Body of pancreas (tissue), 4 donors: ENCODE data around the gene MVB12A. TPM values are rescaled to one million over a fixed set of nuclear protein-coding genes. Genes with fewer than 3 reads are reported as not detected.

Experiments used
- ATAC-seq: fragments of 150-250 bp; one replicate; pipeline ENCODE4 v1.9.1; 2016
- DNase-seq, 4 donors: peaks; one replicate each; pipeline ENCODE4 v3.0.0-alpha.2; 2019
- H3K27ac ChIP-seq, 4 donors: fragments of 200-600 bp; sonication (generic); 1 replicate in 3 of 4; 2 replicates in 1 of 4; pipeline versions ENCODE4 v1.5.1 to v1.6.1; 2016 to 2019; ENCODE audit warnings: mild to moderate bottlenecking in 1 of 4, mixed read lengths in 1 of 4, moderate library complexity in 1 of 4
- H3K27me3 ChIP-seq, 2 donors: fragments of 200-600 bp; sonication (generic); one replicate each; pipeline ENCODE4 v1.6.0; 2016; ENCODE audit warnings: mild to moderate bottlenecking in 1 of 2
- H3K36me3 ChIP-seq, 2 donors: fragments of 200-600 bp; sonication (generic); replicated peaks in 1 of 2; 2 replicates each; pipeline ENCODE4 v1.5.1; 2016; ENCODE audit warnings: low read depth in 2 of 2; ENCODE audit not compliant: insufficient read depth in 1 of 2
- H3K4me1 ChIP-seq: fragments of 200-600 bp; sonication (generic); one replicate; pipeline ENCODE4 v1.6.0; 2016
- H3K4me3 ChIP-seq, 2 donors: fragments of 200-600 bp; sonication (generic); 1 replicate in 1 of 2; 2 replicates in 1 of 2; pipeline ENCODE4 v1.5.1; 2016 to 2019
- H3K9me3 ChIP-seq, 3 donors: fragments of 200-600 bp; sonication (generic); 1 replicate in 2 of 3; 2 replicates in 1 of 3; pipeline ENCODE4 v1.5.1; 2016
- CTCF ChIP-seq, 7 experiments: fragments of 450-650 bp in 4 of 7; fragments of 200-600 bp in 3 of 7; sonication (generic) in 3 of 7; IDR thresholded peaks; one replicate each; pipeline ENCODE4 v1.5.1; 2016 to 2019; ENCODE audit warnings: antibody characterized with exemption in 7 of 7
- POLR2A ChIP-seq, 3 donors: fragments of 450-650 bp; IDR thresholded peaks; one replicate each; pipeline ENCODE4 v1.6.1; 2016; ENCODE audit warnings: antibody characterized with exemption in 3 of 3, mild to moderate bottlenecking in 2 of 3
- WGBS, 2 donors: methylation state at CpG; one replicate each; pipeline ENCODE4 v1.1.5; 2017; 5-methylcytosine and 5-hydroxymethylcytosine counted together
- intact Hi-C: fragments of 100-400 bp; cut with DNase I; formaldehyde crosslinking; loops from one replicate; pipeline ENCODE4 v1.15.1; 2023
- total RNA-seq, 2 donors: library from RNA; depleted of rRNA; stranded (reverse); fragments of >200 nt; gene quantifications; one replicate each; pipeline ENCODE4 v1.1.0, GENCODE V29; 2016

The MVB12A gene
- total RNA-seq, 2 donors from 2014 or later, result 33.3 to 34.8 TPM

GRCh38 chr19:17390665-17391370 is 29.0 kb upstream of the MVB12A start:
- H3K9me3 ChIP-seq, result peaks cover 0 to 10% (median 0%) of the 10 kb centered on the region in 3 donors
- intact Hi-C loops, result no loop called here
- H3K36me3 ChIP-seq, result no peaks in the 10 kb centered on the region
- no peak for TF ChIP-seq POLR2A (IDR thresholded peaks at IDR 0.05)
- peak; percentile 50 to 84 (median 54) for TF ChIP-seq CTCF (IDR thresholded peaks at IDR 0.05)
- no peak overlapping the region for H3K4me3 ChIP-seq
- H3K4me1 ChIP-seq, result peaks cover 22% of the 10 kb centered on the region
- DNase-seq (peak; percentile 80 to 88 (median 84)), ATAC-seq (peak; percentile 97)
- no peak overlapping the region for H3K27ac ChIP-seq
- WGBS, 2 donors, result 1 to 3% methylated on average over 17 to 50 of the region's 50 CpGs
- H3K27me3 ChIP-seq, result peaks cover 0 to 11% of the 10 kb centered on the region in 2 donors

GRCh38 chr19:17391371-17392151 is 28.3 kb upstream of the MVB12A start:
- WGBS, 2 donors, result 11 to 12% methylated on average over 17 to 26 of the region's 26 CpGs
- no peak overlapping the region for H3K4me3 ChIP-seq
- peaks cover 0 to 11% of the 10 kb centered on the region in 2 donors for H3K27me3 ChIP-seq
- H3K9me3 ChIP-seq, result peaks cover 0 to 10% (median 0%) of the 10 kb centered on the region in 3 donors
- intact Hi-C loops, result no loop called here
- no peak for TF ChIP-seq POLR2A (IDR thresholded peaks at IDR 0.05)
- no peak for TF ChIP-seq CTCF (IDR thresholded peaks at IDR 0.05)
- no peaks in the 10 kb centered on the region for H3K36me3 ChIP-seq
- DNase-seq, result no peak
- H3K27ac ChIP-seq, result no peak overlapping the region
- H3K4me1 ChIP-seq, result peaks cover 22% of the 10 kb centered on the region
- no peak for ATAC-seq

- intact Hi-C loops, result no loop called here
- ATAC-seq, result no peak
These were observed 26.8 kb upstream of the MVB12A start for GRCh38 chr19:17393002-17393401.

GRCh38 chr19:17393914-17394313 is 25.9 kb upstream of the MVB12A start, which contains the start of gene CCDC194:
TSS of gene CCDC194 (minus strand) at chr19:17394196. CDS start at chr19:17394158, 38 bp downstream.
- peaks cover 0 to 8% (median 0%) of the 10 kb centered on the region in 3 donors for H3K9me3 ChIP-seq
- ATAC-seq (no peak), DNase-seq (no peak)
- intact Hi-C loops, result no loop called here
- no peaks in the 10 kb centered on the region for H3K36me3 ChIP-seq
- H3K27me3 ChIP-seq, result peaks cover 0 to 11% of the 10 kb centered on the region in 2 donors
- 15 to 32% methylated on average over 4 to 39 of the region's 41 CpGs for WGBS, 2 donors
- H3K4me1 ChIP-seq, result peaks cover 22% of the 10 kb centered on the region
- H3K4me3 ChIP-seq, result no peak within 1 kb of the TSS
- TF ChIP-seq CTCF (IDR thresholded peaks at IDR 0.05) (no peak), POLR2A (IDR thresholded peaks at IDR 0.05) (no peak)
- H3K27ac ChIP-seq, result no peak within 1 kb of the TSS

More at GRCh38 chr19:17393002-17393401, 26.8 kb upstream of the MVB12A start:
- Histone ChIP-seq H3K4me3 (no peak overlapping the region), H3K27me3 (peaks cover 0 to 11% of the 10 kb centered on the region in 2 donors), H3K27ac (no peak overlapping the region), H3K9me3 (peaks cover 0 to 10% (median 0%) of the 10 kb centered on the region in 3 donors), H3K36me3 (no peaks in the 10 kb centered on the region), H3K4me1 (peaks cover 22% of the 10 kb centered on the region)
- no peak for TF ChIP-seq POLR2A (IDR thresholded peaks at IDR 0.05)
- WGBS, 2 donors, result 18 to 25% methylated on average over 2 of the region's 2 CpGs
- DNase-seq, result no peak

GRCh38 chr19:17394891-17395415 is 24.9 kb upstream of the MVB12A start:
- Histone ChIP-seq H3K36me3 (no peaks in the 10 kb centered on the region), H3K27ac (no peak overlapping the region), H3K4me3 (no peak overlapping the region), H3K9me3 (no peaks in the 10 kb centered on the region), H3K4me1 (peaks cover 22% of the 10 kb centered on the region), H3K27me3 (peaks cover 0 to 11% of the 10 kb centered on the region in 2 donors)
- ATAC-seq, result no peak
- peak in 2 of 4 donors; percentile 37 to 43 for DNase-seq
- 15 to 20% methylated on average over 10 to 19 of the region's 19 CpGs for WGBS, 2 donors
- intact Hi-C loops, result no loop called here
- TF ChIP-seq POLR2A (IDR thresholded peaks at IDR 0.05) (no peak), CTCF (IDR thresholded peaks at IDR 0.05) (peak in 4 of 7 experiments; percentile 19 to 54 (median 36))
